Testis (tissue), 3 donors: Measurements from ENCODE around the gene RASD2. TPM values are rescaled to one million over a fixed set of nuclear protein-coding genes. Genes with fewer than 3 reads are reported as not detected.

Experiments
- DNase-seq: peaks from one replicate; pipeline ENCODE4 v3.0.0-alpha.2; 2019
- H3K27ac ChIP-seq, 2 donors: fragments of 200-600 bp; sonication (generic); one replicate each; pipeline ENCODE4 v1.5.1; 2019
- H3K27me3 ChIP-seq: fragments of 200-600 bp; sonication (generic); one replicate; pipeline ENCODE4 v1.5.1; 2019
- H3K36me3 ChIP-seq: fragments of 200-600 bp; sonication (generic); one replicate; pipeline ENCODE4 v1.5.1; 2017; ENCODE audit warnings: low read depth; ENCODE audit errors: missing control alignments
- H3K4me1 ChIP-seq: fragments of 200-600 bp; sonication (generic); one replicate; pipeline ENCODE4 v1.5.1; 2019
- H3K4me3 ChIP-seq, 2 donors: fragments of 200-600 bp; sonication (generic); one replicate each; pipeline ENCODE4 v1.5.1; 2017 to 2019
- H3K9me3 ChIP-seq: fragments of 200-600 bp; sonication (generic); one replicate; pipeline ENCODE4 v1.5.1; 2017
- CTCF ChIP-seq, 3 experiments: fragments of 450-650 bp in 2 of 3; fragments of 200-600 bp in 1 of 3; sonication (generic) in 1 of 3; IDR thresholded peaks; one replicate each; pipeline ENCODE4 v1.5.1; 2016 to 2019; ENCODE audit warnings: antibody characterized with exemption in 3 of 3, mild to moderate bottlenecking in 2 of 3, moderate library complexity in 1 of 3
- POLR2A ChIP-seq: fragments of 450-650 bp; IDR thresholded peaks from one replicate; pipeline ENCODE4 v1.6.1; 2017; ENCODE audit warnings: antibody characterized with exemption, mild to moderate bottlenecking, moderate library complexity
- WGBS, 2 donors: methylation state at CpG; one replicate each; pipeline ENCODE4 v1.1.5; 2018; 5-methylcytosine and 5-hydroxymethylcytosine counted together
- intact Hi-C: fragments of 100-400 bp; cut with DNase I; formaldehyde crosslinking; loops from one replicate; pipeline ENCODE4 v1.15.1; 2023; ENCODE audit warnings: low total_unique reads
- polyA plus RNA-seq: library from polyadenylated mRNA; stranded (reverse); fragments of 350-450 nt; fragmentation: Illumina TruSeq; extraction: RNeasy Lipid Tissue Mini Kit (QIAGEN cat#74804); gene quantifications from one replicate; pipeline ENCODE4 v1.2.3, GENCODE V29; 2014; ENCODE audit warnings: low read depth, low replicate concordance; ENCODE audit not compliant: insufficient read depth
- total RNA-seq, 2 donors: library from RNA; depleted of rRNA; stranded (reverse); fragments of >200 nt; gene quantifications; one replicate each; pipeline ENCODE4 v1.2.3, GENCODE V29; 2016

RASD2 gene
- total and polyA plus RNA-seq, 3 donors from 2014 or later: 1.2 to 1.7 (median 1.7) TPM

- Histone ChIP-seq H3K36me3 (no peaks in the 10 kb centered on the region), H3K9me3 (no peaks in the 10 kb centered on the region), H3K27me3 (no peaks in the 10 kb centered on the region), H3K4me1 (peaks cover 13% of the 10 kb centered on the region), H3K4me3 (no peak overlapping the region), H3K27ac (peak overlapping the region in 1 of 2 donors; percentile 11)
- no peak for DNase-seq
- intact Hi-C loops: no loop called here
- no peak for TF ChIP-seq POLR2A
- no peak for TF ChIP-seq CTCF (IDR thresholded peaks at IDR 0.05)
- WGBS, 2 donors: 79 to 84% methylated on average over 12 to 14 of the region's 14 CpGs
Measured at GRCh38 chr22:35593891-35594470, 53.4 kb downstream of the RASD2 start.

GRCh38 chr22:35594686-35595085 lies 54.1 kb downstream of the RASD2 start:
- 95 to 100% methylated on average over 5 of the region's 5 CpGs for WGBS, 2 donors
- Histone ChIP-seq H3K4me3 (no peak overlapping the region), H3K27me3 (no peaks in the 10 kb centered on the region), H3K27ac (no peak overlapping the region), H3K36me3 (no peaks in the 10 kb centered on the region), H3K4me1 (peaks cover 13% of the 10 kb centered on the region), H3K9me3 (no peaks in the 10 kb centered on the region)
- TF ChIP-seq POLR2A (no peak), CTCF (IDR thresholded peaks at IDR 0.05) (no peak)
- intact Hi-C loops: no loop called here
- DNase-seq: no peak

GRCh38 chr22:35596821-35597220 lies 56.2 kb downstream of the RASD2 start:
- WGBS, 2 donors: 63 to 67% methylated on average over 7 of the region's 7 CpGs
- intact Hi-C loops: no loop called here
- Histone ChIP-seq H3K9me3 (no peaks in the 10 kb centered on the region), H3K4me1 (peaks cover 13% of the 10 kb centered on the region), H3K36me3 (no peaks in the 10 kb centered on the region), H3K27ac (no peak overlapping the region), H3K4me3 (no peak overlapping the region), H3K27me3 (no peaks in the 10 kb centered on the region)
- DNase-seq: no peak
- no peak for TF ChIP-seq CTCF (IDR thresholded peaks at IDR 0.05)

GRCh38 chr22:35597692-35598395 lies 57.2 kb downstream of the RASD2 start:
- intact Hi-C loops: no loop called here
- Histone ChIP-seq H3K4me1 (peaks cover 6% of the 10 kb centered on the region), H3K36me3 (no peaks in the 10 kb centered on the region), H3K27ac (no peak overlapping the region), H3K27me3 (no peaks in the 10 kb centered on the region), H3K4me3 (no peak overlapping the region), H3K9me3 (no peaks in the 10 kb centered on the region)
- DNase-seq: no peak
- 86 to 90% methylated on average over 4 to 16 of the region's 16 CpGs for WGBS, 2 donors
- TF ChIP-seq CTCF (IDR thresholded peaks at IDR 0.05) (no peak), POLR2A (no peak)

- 83 to 100% methylated on average over 1 to 4 of the region's 4 CpGs for WGBS, 2 donors
- TF ChIP-seq CTCF (IDR thresholded peaks at IDR 0.05) (no peak), POLR2A (no peak)
- intact Hi-C loops: no loop called here
- peaks cover 5% of the 10 kb centered on the region for H3K4me1 ChIP-seq
- H3K4me3 ChIP-seq: no peak overlapping the region
- DNase-seq: no peak
- H3K27me3 ChIP-seq: no peaks in the 10 kb centered on the region
- no peaks in the 10 kb centered on the region for H3K36me3 ChIP-seq
- H3K9me3 ChIP-seq: no peaks in the 10 kb centered on the region
- no peak overlapping the region for H3K27ac ChIP-seq
Measured at GRCh38 chr22:35598396-35598710, 57.7 kb downstream of the RASD2 start.
